Measurements from ENCODE around the gene ACOXL. TPM values are rescaled to one million over a fixed set of nuclear protein-coding genes. Genes with fewer than 3 reads are reported as not detected.

ACOXL gene
- total RNA-seq, 1 donor from 2014 or later, result 0.20 TPM

DNA sequence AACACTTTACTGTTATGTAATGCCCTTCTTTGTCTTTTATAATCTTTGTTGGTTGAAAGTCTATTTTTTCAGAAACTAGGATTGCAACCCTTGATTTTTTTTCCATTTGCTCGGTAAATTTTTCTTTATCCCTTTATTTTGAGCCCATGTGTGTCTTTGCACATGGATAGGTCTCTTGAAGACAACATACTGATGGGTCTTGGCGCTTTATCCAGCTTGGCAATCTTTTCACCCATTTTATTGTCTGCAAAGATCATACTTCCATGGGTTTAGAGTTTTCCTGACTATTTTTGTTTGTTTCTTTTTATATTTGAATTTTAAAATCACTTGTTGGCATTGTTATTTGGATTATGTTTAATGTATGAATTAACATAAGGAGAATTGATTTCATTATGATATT lies 27.0 kb downstream of the ACOXL start:
- intact Hi-C loops (cut with micrococcal nuclease), result loop anchor here (5.0 kb wide), 1 partner anchor 602 kb away; no protein-coding TSS in a partner anchor
- ATAC-seq (ENCODE audit: low read depth) (no peak), DNase-seq (no peak)
- H3K36me3 Mint-ChIP-seq (ENCODE audit: low read depth), result no peaks in the 10 kb centered on the region
- ChIA-PET POLR2A (no interaction called here), CTCF (no interaction called here)
- H3K27me3 Mint-ChIP-seq, result peaks cover 19% of the 10 kb centered on the region
- no peak overlapping the region for H3K27ac Mint-ChIP-seq
- no peaks in the 10 kb centered on the region for H3K4me1 Mint-ChIP-seq
- TF ChIP-seq, protein P1, sequence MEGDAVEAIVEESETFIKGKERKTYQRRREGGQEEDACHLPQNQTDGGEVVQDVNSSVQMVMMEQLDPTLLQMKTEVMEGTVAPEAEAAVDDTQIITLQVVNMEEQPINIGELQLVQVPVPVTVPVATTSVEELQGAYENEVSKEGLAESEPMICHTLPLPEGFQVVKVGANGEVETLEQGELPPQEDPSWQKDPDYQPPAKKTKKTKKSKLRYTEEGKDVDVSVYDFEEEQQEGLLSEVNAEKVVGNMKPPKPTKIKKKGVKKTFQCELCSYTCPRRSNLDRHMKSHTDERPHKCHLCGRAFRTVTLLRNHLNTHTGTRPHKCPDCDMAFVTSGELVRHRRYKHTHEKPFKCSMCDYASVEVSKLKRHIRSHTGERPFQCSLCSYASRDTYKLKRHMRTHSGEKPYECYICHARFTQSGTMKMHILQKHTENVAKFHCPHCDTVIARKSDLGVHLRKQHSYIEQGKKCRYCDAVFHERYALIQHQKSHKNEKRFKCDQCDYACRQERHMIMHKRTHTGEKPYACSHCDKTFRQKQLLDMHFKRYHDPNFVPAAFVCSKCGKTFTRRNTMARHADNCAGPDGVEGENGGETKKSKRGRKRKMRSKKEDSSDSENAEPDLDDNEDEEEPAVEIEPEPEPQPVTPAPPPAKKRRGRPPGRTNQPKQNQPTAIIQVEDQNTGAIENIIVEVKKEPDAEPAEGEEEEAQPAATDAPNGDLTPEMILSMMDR (IDR thresholded peaks at IDR 0.05), result no peak
- no peak overlapping the region for H3K4me3 Mint-ChIP-seq
- H3K9me3 Mint-ChIP-seq, result peaks cover 11% of the 10 kb centered on the region

DNA sequence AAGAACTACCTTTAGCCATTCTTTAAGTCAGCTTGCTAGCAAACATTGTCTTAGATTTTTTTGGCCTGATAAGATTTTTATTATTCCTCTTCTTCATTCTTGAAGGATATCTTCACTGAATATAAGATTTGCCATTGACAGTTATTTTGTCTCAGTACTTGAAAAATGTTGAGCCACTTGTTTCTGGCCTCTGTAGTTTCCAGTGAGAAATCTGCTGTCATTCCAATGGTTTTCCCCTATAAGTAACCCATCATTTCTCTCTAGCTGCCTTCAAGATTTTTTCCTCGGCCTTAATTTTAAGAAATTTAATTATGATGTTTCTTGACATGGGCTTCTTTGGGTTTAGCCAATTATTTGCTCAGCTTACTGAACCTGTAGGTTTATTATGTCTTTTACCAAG lies 32.6 kb downstream of the ACOXL start:
- ChIA-PET CTCF (no interaction called here), POLR2A (no interaction called here)
- Mint-ChIP-seq H3K4me3 (no peak overlapping the region), H3K9me3 (peaks cover 5% of the 10 kb centered on the region), H3K36me3 (ENCODE audit: low read depth) (no peaks in the 10 kb centered on the region), H3K4me1 (no peaks in the 10 kb centered on the region), H3K27ac (no peak overlapping the region), H3K27me3 (peaks cover 16% of the 10 kb centered on the region)
- no peak for DNase-seq
- ATAC-seq (ENCODE audit: low read depth), result no peak
- intact Hi-C loops (cut with micrococcal nuclease), result no loop called here
- TF ChIP-seq, protein P1 (IDR thresholded peaks at IDR 0.05), result no peak

DNA sequence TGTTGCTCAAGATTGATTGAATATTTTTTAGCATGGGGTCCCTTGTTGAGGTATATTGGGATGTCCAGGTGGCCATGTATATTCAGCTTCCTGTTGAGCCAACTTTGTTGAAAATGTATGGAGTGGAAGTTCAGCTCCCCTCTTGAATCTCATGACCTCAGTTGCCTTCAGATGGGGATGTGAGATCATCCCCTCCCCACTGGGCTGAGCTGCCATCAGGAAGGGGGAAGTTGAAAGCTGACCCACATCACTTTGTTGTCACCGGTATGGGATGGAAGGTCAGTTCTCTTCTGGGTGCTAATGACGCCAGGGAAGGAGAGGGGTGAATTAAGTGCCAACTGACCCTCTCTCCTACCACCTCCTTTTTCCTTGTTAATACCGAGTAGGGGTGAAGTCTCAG lies 33.9 kb downstream of the ACOXL start:
- H3K4me3 Mint-ChIP-seq, result no peak overlapping the region
- peaks cover 18% of the 10 kb centered on the region for H3K27me3 Mint-ChIP-seq
- ChIA-PET CTCF (interaction anchor here (1.5 kb wide), 1 partner anchor 11 kb away, joined by 3 read pairs; no protein-coding TSS in a partner anchor), POLR2A (no interaction called here)
- TF ChIP-seq, protein P1 (IDR thresholded peaks at IDR 0.05), result no peak
- DNase-seq (no peak), ATAC-seq (ENCODE audit: low read depth) (no peak)
- intact Hi-C loops (cut with micrococcal nuclease), result no loop called here
- no peak overlapping the region for H3K27ac Mint-ChIP-seq
- no peaks in the 10 kb centered on the region for H3K36me3 Mint-ChIP-seq (ENCODE audit: low read depth)
- H3K9me3 Mint-ChIP-seq, result peaks cover 5% of the 10 kb centered on the region
- no peaks in the 10 kb centered on the region for H3K4me1 Mint-ChIP-seq

DNA sequence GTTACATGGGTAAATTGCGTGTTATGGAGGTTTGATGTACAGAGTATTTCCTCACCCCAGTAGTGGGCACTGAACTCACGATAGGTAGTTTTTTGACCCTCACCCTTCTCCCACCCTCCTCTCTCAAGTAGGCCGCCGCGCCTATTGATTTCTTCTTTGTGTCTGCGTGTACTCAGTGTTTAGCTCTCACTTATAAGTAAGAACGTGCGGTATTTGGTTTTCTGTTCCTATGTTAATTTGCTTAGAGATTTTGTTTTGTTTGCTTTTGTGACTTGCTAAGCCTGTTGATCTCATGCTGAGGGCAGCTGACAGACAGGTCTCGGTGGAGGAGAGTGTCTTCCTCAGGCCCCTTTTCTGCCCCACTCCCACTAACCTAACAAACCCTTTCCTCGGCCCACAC lies 36.2 kb downstream of the ACOXL start:
- intact Hi-C loops (cut with micrococcal nuclease), result no loop called here
- TF ChIP-seq, protein P1 (IDR thresholded peaks at IDR 0.05), result no peak
- no peak for DNase-seq
- Mint-ChIP-seq H3K27me3 (peaks cover 20% of the 10 kb centered on the region), H3K27ac (no peak overlapping the region), H3K36me3 (ENCODE audit: low read depth) (no peaks in the 10 kb centered on the region), H3K9me3 (peaks cover 5% of the 10 kb centered on the region), H3K4me3 (no peak overlapping the region), H3K4me1 (no peaks in the 10 kb centered on the region)
- ATAC-seq (ENCODE audit: low read depth), result no peak
- POLR2A ChIA-PET, result no interaction called here
- CTCF ChIA-PET, result no interaction called here

DNA sequence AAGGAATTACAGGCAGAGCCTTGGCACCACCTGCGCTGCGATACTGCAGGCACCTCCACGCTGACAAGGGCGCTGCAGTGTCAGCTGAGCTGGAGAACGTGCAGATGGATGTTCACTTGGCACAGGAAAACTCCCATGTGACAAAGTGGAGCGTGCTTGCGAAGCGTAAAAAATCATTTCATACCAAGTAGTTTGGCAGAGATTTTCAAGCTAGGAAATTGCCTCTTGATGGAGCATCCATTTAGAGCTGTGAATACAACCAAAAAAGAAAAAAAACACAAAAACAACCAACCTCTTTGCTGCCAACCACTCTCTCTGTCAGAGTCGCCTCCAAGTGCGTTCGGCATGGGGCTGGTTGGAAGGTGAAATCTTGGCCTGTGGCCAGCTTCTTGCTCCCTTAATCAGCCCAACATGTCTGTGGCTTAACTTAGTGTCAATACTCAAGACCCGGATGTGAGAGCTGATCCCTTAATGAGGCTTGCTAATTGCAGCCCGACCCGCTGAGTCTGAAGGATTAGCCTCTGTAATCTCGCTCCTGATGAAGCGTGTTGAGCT lies 38.1 kb downstream of the ACOXL start:
- intact Hi-C loops (cut with micrococcal nuclease), result no loop called here
- Mint-ChIP-seq H3K36me3 (ENCODE audit: low read depth) (no peaks in the 10 kb centered on the region), H3K4me1 (no peaks in the 10 kb centered on the region), H3K27me3 (peaks cover 29% of the 10 kb centered on the region), H3K27ac (no peak overlapping the region), H3K9me3 (peaks cover 5% of the 10 kb centered on the region), H3K4me3 (no peak overlapping the region)
- POLR2A ChIA-PET, result no interaction called here
- TF ChIP-seq, protein P1 (IDR thresholded peaks at IDR 0.05), result no peak
- ATAC-seq (ENCODE audit: low read depth), result no peak
- no peak for DNase-seq
- CTCF ChIA-PET, result no interaction called here
